PC-9 (cell line): Measurements from ENCODE around the gene RNF19B. TPM values are rescaled to one million over a fixed set of nuclear protein-coding genes. Genes with fewer than 3 reads are reported as not detected.

Experiments used
- BruUV-seq: library from RNA; stranded (reverse); fragments of 400-500 nt; replicated peaks from 2 replicates; lab custom pipeline; 2021; lab: Mats Ljungman, UMichigan
- CTCF ChIA-PET: fragments of 300-600 bp; sonication (Branson Sonifier 250); formaldehyde crosslinking; loops from one replicate; lab custom pipeline; 2022; ENCODE audit warnings: antibody characterized with exemption; lab: Charles Lee
- POLR2A ChIA-PET: fragments of 300-600 bp; sonication (Branson Sonifier 250); formaldehyde crosslinking; loops from one replicate; lab custom pipeline; 2022; ENCODE audit warnings: antibody characterized with exemption; ENCODE audit not compliant: unreplicated experiment; lab: Charles Lee
- DNase-seq, 2 experiments: peaks; one replicate each; pipeline versions ENCODE4 v3.0.0 to v3.0.0-alpha.2; 2015 to 2022; ENCODE audit warnings: mixed read lengths in 1 of 2
- H2AFZ ChIP-seq: fragments of 200-600 bp; sonication (generic); 2 replicates; pipeline ENCODE4 v1.8.1; 2017; ENCODE audit warnings: antibody characterized with exemption
- H3F3A ChIP-seq: fragments of 200-600 bp; sonication (generic); 2 replicates; pipeline ENCODE4 v1.8.1; 2017; ENCODE audit warnings: antibody characterized with exemption, mild to moderate bottlenecking, low read depth; ENCODE audit not compliant: insufficient read depth
- H3K27ac ChIP-seq: fragments of 200-600 bp; sonication (generic); 2 replicates; pipeline ENCODE4 v1.6.1; 2016; ENCODE audit warnings: mixed run types
- H3K27me3 ChIP-seq: fragments of 200-600 bp; sonication (generic); 2 replicates; pipeline ENCODE4 v1.6.1; 2016; ENCODE audit warnings: low read depth, mixed run types; ENCODE audit not compliant: insufficient read depth
- H3K36me3 ChIP-seq: fragments of 200-600 bp; sonication (generic); 2 replicates; pipeline ENCODE4 v1.6.1; 2016; ENCODE audit warnings: low read depth, mixed run types
- H3K4me1 ChIP-seq: fragments of 200-600 bp; sonication (generic); replicated peaks from 2 replicates; pipeline ENCODE4 v1.6.1; 2016; ENCODE audit warnings: mixed run types; ENCODE audit not compliant: insufficient read depth
- H3K4me2 ChIP-seq: fragments of 200-600 bp; sonication (generic); 2 replicates; pipeline ENCODE4 v1.6.1; 2017; ENCODE audit warnings: mixed run types
- H3K4me3 ChIP-seq: fragments of 200-600 bp; sonication (generic); 2 replicates; pipeline ENCODE4 v1.6.1; 2016; ENCODE audit warnings: mixed run types
- H3K79me2 ChIP-seq: fragments of 200-600 bp; sonication (generic); 2 replicates; pipeline ENCODE4 v1.6.1; 2017; ENCODE audit warnings: low read depth, mixed run types
- H3K9me2 ChIP-seq: fragments of 200-600 bp; sonication (generic); 2 replicates; pipeline ENCODE4 v1.8.1; 2017; ENCODE audit warnings: mild to moderate bottlenecking; ENCODE audit not compliant: insufficient read depth
- H3K9me3 ChIP-seq: fragments of 200-600 bp; sonication (generic); 2 replicates; pipeline ENCODE4 v1.8.1; 2016; ENCODE audit warnings: low read depth; ENCODE audit not compliant: insufficient read depth
- H4K20me1 ChIP-seq: fragments of 200-600 bp; sonication (generic); 2 replicates; pipeline ENCODE4 v1.8.1; 2017; ENCODE audit not compliant: insufficient read depth
- CTCF ChIP-seq: fragments of 200-600 bp; sonication (generic); conservative IDR thresholded peaks from 2 replicates; pipeline ENCODE4 v1.6.1; 2017; ENCODE audit warnings: mixed run types, antibody characterized with exemption, mild to moderate bottlenecking, moderate library complexity
- EZH2 ChIP-seq: fragments of 200-600 bp; sonication (generic); IDR thresholded peaks from 2 replicates; pipeline ENCODE4 v1.8.0; 2017; ENCODE audit warnings: antibody characterized with exemption, low read depth
- intact Hi-C: fragments of 100-400 bp; cut with micrococcal nuclease; formaldehyde crosslinking; loops from one replicate; pipeline ENCODE4 v1.10.0; 2022; ENCODE audit not compliant: unreplicated experiment
- total RNA-seq: library from RNA; stranded (reverse); gene quantifications from 2 replicates; pipeline ENCODE4 v1.2.3, GENCODE V29; 2021

The RNF19B gene
- total RNA-seq, 1 experiment from 2014 or later: 25.4 TPM

- 0 out of 2 replicates have a peak, but pooled peaks cover 8% of the 10 kb centered on the region for H3K79me2 ChIP-seq
- TF ChIP-seq EZH2: no peak
- no peak for TF ChIP-seq CTCF
- no peak overlapping the region for H3K4me3 ChIP-seq
- no peak overlapping the region for H3K27ac ChIP-seq
- intact Hi-C loops: no loop called here
- BruUV-seq: no TSS peak
- ChIA-PET CTCF (no interaction called here), POLR2A (no interaction called here)
- no peaks in the 10 kb centered on the region for H3K9me3 ChIP-seq
- DNase-seq: no peak
- no peak overlapping the region for H3K4me2 ChIP-seq
- H4K20me1 ChIP-seq: no peaks in the 10 kb centered on the region; the same call in 1 of the 2 replicates
- no peaks in the 10 kb centered on the region for H3K4me1 ChIP-seq
- H3K27me3 ChIP-seq: no peaks in the 10 kb centered on the region
- no peak overlapping the region for H2AFZ ChIP-seq
- H3K36me3 ChIP-seq: no peaks in the 10 kb centered on the region
- no peaks in the 10 kb centered on the region for H3K9me2 ChIP-seq
- no peaks in the 10 kb centered on the region; the same call in 1 of the 2 replicates for H3F3A ChIP-seq
These were observed 68.2 kb downstream of the RNF19B start for GRCh38 chr1:32896451-32896850.

- H3F3A ChIP-seq: no peaks in the 10 kb centered on the region; the same call in 1 of the 2 replicates
- H3K79me2 ChIP-seq: 0 out of 2 replicates have a peak, but pooled peaks cover 4% of the 10 kb centered on the region
- no peaks in the 10 kb centered on the region for H3K4me1 ChIP-seq
- no peak for DNase-seq
- no TSS peak for BruUV-seq
- H3K27ac ChIP-seq: no peak overlapping the region
- H3K9me2 ChIP-seq: no peaks in the 10 kb centered on the region
- H2AFZ ChIP-seq: no peak overlapping the region
- H3K27me3 ChIP-seq: no peaks in the 10 kb centered on the region
- ChIA-PET CTCF (no interaction called here), POLR2A (no interaction called here)
- no peak overlapping the region for H3K4me3 ChIP-seq
- no peaks in the 10 kb centered on the region for H3K36me3 ChIP-seq
- H3K4me2 ChIP-seq: no peak overlapping the region
- TF ChIP-seq EZH2: no peak
- no peak for TF ChIP-seq CTCF
- H3K9me3 ChIP-seq: no peaks in the 10 kb centered on the region
- no peaks in the 10 kb centered on the region; the same call in 1 of the 2 replicates for H4K20me1 ChIP-seq
- intact Hi-C loops: no loop called here
These were observed 69.0 kb downstream of the RNF19B start for GRCh38 chr1:32895325-32896215.

- Histone ChIP-seq H3K27ac (no peak overlapping the region), H3K4me2 (no peak overlapping the region), H3K9me2 (no peaks in the 10 kb centered on the region), H3K4me3 (no peak overlapping the region), H3K4me1 (no peaks in the 10 kb centered on the region), H2AFZ (no peak overlapping the region), H4K20me1 (no peaks in the 10 kb centered on the region; the same call in 1 of the 2 replicates), H3K36me3 (no peaks in the 10 kb centered on the region), H3K79me2 (no peaks in the 10 kb centered on the region), H3K27me3 (no peaks in the 10 kb centered on the region), H3K9me3 (no peaks in the 10 kb centered on the region), H3F3A (no peaks in the 10 kb centered on the region)
- BruUV-seq: TSS peak; percentile 6
- intact Hi-C loops: no loop called here
- no peak for TF ChIP-seq EZH2
- no peak for TF ChIP-seq CTCF
- ChIA-PET CTCF (no interaction called here), POLR2A (no interaction called here)
- no peak for DNase-seq
These were observed 69.9 kb downstream of the RNF19B start for GRCh38 chr1:32894681-32895080.
